ENCODE measurements around the gene GPAM.

Gene GPAM

DNA sequence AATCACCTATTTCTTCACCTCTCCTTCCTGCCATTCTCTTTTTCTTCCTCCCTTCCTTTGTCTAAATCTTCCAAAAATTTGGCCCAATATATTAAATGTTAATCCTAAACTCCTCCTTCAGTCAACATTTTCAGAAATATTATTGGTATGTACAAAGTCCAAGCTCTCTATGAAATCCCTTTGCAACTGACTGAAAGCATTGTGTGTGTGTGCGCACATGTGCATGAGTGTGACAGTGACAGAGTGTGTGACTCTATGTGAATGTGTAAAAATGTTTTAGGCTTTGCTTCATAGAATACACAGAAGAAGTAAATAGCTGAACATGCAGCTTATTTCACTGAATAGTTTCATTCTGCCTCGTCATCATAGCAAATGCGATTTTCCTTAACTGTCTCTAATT, 7.0 kb downstream of the GPAM start:
- no peak for DNase-seq

DNA sequence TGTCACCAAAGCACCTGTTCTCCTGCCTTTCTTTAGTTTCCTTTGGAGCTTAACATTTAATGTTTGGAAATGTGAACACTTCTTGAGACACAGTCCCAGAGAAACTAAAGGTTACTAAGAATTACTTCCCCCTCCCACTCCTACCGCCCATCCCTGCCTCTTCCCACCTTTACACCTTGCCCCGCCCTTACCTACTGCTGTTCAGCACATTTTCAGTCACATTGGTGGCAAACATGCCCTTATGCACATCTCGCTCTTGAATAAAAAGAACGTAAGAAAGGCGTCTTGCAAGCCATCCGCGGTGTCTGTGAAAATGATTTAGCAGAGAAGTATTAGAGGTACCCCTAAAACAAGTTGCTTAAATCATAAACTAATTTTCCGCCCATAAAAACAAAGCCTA, 8.2 kb downstream of the GPAM start:
- DNase-seq = no peak

GRCh38 chr10:112173206-112173605, 10.4 kb downstream of the GPAM start:
- no peak for DNase-seq

DNA sequence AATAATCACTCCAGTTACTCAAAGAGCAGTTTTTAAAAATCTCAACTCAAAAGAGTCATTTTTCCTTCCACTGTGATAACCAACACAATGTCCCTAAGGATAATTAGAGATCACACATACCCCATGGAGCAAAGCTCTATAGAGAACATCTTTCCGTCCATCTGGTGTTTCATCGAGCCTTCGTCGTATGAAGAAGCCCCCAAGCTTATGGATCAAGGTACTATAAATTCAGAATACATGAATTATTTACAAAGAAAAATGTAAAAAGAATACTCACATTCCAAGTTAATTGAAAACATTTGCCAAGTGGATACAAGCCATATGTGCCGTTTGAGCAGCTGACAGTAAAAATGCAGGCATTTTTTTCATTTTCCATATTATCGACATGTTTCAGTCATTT, 14.8 kb downstream of the GPAM start:
- no peak for DNase-seq

DNA sequence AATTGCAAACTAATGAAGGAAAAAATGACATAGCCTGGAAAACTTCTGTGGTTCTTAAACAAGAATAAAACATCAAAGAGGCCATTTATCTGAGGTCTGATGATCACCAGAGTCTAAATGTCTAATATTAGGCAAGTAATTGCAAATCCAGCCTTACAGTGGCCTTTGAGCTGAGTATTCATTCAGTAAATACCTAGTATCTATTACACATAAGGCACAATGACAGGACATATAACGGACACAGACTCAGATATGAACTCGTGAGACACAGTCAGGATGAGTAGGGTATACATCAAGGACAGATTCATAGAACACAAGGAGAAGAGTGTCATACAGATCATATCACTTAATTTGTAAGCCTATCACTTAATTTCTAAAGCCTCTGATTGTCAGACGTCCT, 16.8 kb downstream of the GPAM start:
- no peak for DNase-seq

GRCh38 chr10:112161757-112162518, 21.6 kb downstream of the GPAM start:
- DNase-seq = no peak

GRCh38 chr10:112160834-112161233, 22.7 kb downstream of the GPAM start:
- no peak for DNase-seq

DNA sequence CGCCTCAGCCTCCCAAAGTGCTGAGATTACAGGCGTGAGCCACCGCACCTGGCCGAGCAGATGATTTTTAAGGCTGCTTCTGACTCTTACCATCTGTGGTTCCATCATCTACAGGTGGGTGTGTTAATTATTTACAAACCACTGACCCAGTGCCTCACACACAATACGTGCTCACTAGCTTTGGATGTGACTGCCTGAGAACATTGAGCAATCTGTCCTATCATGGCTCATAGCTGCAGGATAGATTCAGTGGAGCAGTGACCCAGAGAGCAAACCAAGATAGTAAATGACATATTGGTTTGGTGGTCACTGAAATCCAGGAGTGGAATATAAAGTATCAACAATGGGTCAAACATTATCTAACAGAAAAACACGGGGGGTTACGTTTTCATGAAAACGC, 24.1 kb downstream of the GPAM start:
- no peak for DNase-seq

DNA sequence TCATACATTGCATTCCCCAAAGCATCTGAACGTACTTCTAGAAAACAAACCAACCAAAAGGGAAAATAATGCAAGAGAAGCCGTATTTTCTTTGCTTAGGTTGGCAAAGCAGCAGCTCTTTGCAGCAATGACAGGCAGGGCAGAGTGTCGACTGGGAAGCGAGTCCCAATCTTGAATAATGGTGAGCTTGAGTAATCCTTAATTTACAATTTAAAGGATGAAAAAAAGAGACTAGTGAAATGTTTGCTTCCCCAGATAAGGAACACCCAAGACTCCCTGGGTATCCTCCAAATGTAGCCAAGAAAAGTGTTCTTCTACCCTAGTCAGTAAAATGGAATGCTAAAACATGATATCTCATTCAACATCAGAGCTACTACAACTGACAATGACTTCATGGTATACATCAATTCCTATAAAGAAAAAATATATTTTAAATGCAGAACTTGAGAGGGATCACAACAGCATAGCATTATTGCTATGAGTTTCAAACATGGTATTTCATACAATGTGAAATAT, 32.0 kb downstream of the GPAM start:
- no peak for DNase-seq

DNA sequence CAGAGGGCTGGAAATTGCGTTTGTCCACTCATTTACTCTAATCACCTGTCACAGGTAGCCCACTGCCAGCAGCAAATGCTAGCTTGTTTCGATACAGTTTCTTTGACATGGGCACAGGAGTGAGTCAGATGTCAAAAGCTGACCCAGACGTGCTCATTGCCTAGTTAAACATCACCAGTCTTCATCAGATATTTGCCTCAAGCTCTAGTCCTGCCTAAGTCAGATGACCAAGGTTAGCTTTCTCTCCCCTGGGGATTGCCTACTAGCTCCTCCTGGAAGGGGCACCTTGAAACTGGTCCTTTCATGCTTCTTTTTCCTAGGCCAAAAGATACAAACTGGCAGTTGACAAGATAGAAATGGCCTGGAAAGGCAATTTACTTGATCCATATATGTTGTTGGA, 35.2 kb downstream of the GPAM start:
- no peak for DNase-seq

- DNase-seq = no peak
Measured at GRCh38 chr10:112146799-112147198, 36.8 kb downstream of the GPAM start.

DNA sequence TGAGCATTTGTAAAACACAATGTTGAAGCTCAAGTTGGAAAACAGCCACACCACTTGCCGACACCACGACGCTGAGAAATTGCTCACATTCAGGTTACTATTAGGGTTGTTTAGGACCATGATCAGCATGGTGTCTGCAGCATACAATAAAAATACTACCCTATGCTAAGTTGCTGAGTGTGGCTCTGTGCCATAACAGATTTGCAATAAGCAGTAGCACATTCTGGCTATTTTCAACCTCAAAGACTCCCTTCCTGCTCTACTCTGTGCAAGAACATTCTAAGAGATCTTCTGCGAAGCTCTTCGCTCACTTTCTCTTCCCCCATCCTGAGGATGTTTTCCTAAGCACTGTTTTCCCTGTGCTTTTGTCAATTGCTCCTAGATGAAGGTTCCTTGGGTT, 38.3 kb downstream of the GPAM start:
- DNase-seq = no peak

- no peak for DNase-seq
Measured at GRCh38 chr10:112143420-112143819, 40.1 kb downstream of the GPAM start.

- no peak for DNase-seq
Measured at GRCh38 chr10:112141292-112141691, 42.3 kb downstream of the GPAM start.

DNA sequence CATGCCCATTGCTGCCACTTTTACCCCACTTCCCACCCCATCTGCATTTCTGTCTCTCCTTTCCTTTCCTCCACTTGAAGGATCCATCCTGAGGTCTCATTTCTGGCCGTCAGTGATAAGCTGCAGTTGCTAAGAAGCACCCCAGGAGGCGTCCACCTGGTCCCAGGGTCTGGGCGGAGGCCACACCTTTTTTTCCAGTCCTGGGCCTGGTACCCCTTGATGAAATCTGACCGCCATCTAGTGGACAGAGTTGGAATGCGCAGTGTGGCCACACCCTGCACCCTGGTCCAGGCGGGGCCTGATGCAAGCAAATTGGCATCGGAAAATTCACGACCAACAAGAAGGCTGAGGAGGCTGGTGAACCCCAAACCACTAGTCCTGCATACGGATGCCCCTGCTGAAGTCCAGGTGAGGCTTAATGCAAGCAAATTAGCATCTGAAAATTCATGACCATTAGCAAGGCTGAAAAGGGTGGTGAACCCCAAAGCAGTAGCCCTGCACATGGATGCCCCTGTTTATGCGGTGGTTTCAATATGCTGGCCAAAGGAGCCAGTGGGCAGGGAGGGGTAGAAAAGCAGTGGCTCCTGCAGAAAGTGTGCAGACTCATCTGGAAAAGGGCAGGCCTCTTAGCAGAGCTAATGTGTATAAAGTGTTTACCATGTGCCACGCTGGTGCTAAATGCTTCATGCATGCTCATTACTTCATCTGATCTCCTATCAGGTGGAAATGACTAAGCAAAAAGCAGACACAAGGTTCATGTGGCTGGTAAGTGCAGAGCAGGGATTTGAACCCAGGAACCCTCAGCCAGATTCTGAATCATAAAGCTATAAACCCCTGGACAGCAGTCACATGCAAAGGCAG, 43.2 kb downstream of the GPAM start:
- peak; percentile 78 for DNase-seq

- no peak for DNase-seq
Measured at GRCh38 chr10:112139176-112139575, 44.4 kb downstream of the GPAM start.

DNA sequence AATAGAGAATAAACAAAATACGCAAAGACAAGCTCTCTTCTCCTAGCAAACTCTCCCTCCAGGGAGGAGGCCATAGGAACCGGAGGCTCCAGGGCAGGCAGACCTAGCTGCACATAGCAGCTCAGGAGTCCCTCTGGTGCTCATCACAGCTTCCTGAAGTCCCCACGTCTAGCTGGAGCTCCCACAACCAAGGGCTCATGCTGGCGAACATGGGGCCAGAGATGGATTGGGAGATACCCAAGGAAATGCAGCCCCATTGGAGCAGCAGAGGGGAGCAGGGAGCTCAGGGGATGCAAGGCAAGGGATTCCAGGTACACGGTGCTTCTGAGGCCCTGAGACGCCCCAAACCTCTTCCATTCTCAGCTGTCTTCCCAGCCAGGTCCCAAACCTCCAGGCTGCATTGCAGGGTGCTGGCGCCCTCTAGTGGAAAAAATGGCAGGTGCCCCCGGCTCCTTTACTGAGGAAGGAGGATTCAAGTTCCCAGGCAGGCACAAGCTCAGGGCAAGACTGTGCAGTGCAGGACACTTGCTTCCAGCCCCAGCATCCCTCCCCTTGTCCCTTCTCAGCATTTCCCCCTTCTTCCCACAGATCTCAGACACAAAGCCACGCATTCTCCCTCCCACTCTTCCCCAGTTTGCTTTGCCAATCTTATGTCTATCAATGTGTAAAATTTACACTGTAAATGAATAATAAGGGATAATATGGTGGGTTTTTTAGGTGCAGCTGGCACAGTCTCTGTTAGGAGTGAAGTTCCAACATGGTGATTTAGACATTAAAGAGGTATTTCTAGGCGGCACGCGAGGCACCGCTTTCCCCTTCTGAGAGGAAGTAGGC, 46.2 kb downstream of the GPAM start:
- peak; percentile 70 for DNase-seq

DNA sequence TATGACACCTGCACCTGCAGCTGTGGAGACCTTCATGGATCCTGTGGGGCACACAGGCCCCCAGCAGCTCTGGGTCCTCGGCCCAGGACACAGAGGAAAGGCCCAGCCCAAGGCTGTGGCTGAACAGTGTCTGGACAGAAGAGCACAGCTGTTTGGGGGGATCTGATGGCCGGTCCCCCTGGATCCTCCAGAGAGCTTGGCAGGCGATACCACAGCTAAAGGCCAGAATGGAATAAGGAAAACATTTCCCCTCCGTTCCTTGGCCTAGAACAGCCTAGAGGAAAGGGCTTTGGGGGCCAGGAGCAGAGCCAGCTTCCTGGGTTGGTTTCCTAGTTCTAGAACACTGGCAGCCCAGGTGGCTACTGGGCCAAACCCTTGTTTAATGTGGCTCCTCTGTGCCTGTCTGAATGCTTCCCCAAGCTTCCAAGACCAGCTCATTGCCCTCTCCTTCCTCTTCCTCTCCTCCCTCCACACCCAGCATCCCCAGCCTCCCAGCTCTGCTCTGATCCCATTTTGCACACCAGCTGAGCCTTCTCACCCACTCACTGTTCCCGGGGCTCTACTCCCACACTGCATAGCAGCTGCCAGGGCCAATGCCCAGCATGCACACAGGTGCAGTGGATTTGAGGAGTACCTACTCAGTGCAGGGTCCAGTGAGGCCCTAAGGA, 46.9 kb downstream of the GPAM start:
- no peak for DNase-seq

- no peak for DNase-seq
Measured at GRCh38 chr10:112135604-112136003, 48.0 kb downstream of the GPAM start.

DNA sequence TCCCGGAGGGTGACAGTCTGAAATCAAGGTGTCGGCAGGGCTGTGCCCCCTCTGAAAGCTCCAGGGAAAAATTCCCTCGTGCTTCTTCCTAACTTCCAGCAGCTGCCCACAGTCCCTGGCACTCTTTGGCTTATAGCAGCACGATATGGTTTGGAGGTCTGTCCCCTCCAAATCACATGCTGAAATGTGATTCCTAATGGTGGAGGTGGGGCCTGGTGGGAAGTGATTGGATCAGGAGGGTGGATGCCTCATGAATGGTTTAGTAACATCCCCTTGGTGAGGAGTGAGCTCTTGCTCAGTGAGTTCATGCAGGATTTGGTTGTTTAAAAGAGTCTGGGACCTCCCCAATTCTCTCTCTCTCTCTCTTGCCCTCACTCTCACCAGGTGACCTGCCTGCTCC, 51.1 kb downstream of the GPAM start:
- DNase-seq = no peak

DNA sequence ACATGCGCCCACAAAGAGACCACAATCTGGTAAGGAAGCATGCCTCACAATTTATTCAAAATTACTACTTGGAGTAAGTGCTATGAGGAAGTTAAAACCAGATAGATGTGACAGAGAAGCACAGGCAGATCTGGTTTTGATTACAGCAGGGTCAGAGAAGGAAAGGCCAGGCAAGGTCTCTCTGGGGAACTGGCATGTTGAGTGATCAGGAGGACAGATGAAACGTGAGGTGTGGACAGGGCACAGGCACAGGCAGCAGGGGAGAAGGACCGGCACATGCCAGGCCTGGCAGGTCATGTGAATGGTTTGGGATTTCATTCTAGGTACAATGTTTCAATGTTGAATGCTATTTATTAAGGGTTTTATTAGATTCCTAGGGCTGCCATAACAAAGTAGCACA, 51.6 kb downstream of the GPAM start:
- no peak for DNase-seq

DNA sequence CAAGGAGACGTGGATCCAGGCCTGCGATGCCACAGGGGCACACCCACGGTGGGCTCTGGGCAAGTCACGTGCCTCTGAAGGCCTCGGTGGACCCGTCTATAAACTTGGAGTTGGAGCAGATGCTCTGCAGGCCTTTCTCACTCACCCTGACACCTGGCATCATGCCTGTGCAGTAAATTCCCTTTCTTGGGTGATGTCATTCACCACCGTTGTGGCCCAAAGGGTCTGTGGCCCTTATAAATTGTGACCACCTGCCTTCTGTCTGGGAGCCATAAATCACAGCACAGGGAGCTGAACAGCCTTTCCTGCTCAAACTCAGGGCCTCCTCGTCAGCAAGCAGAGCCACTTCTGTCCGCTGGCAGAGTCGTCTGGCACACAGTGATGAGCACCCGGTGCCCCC, 52.2 kb downstream of the GPAM start:
- no peak for DNase-seq

GRCh38 chr10:112126901-112127300, 56.7 kb downstream of the GPAM start:
- DNase-seq = no peak
